HG02642 (cell line): Measurements from ENCODE around the gene SMAD6.

Source experiments
- ATAC-seq: cut with Tn5 transposase; IDR thresholded peaks from one replicate; pipeline ENCODE4 v1.9.1; 2021; ENCODE audit warnings: mild to moderate bottlenecking; ENCODE audit not compliant: unreplicated experiment, poor library complexity

The SMAD6 gene

GRCh38 chr15:66702035-66702786, at the start of gene SMAD6:
Gene SMAD6, plus strand, starts transcription at chr15:66702236. Its CDS starts 1,023 bp downstream, at chr15:66703259.
- peak; percentile 26 for ATAC-seq

- no peak for ATAC-seq
Observed at GRCh38 chr15:66652806-66653205, 49.2 kb upstream of the SMAD6 start.

- no peak for ATAC-seq
Observed at GRCh38 chr15:66653398-66653797, 48.6 kb upstream of the SMAD6 start.

GRCh38 chr15:66653852-66654251, 48.2 kb upstream of the SMAD6 start:
- no peak for ATAC-seq

- no peak for ATAC-seq
Observed at GRCh38 chr15:66654361-66654738, 47.7 kb upstream of the SMAD6 start.

- ATAC-seq: no peak
Observed at GRCh38 chr15:66654739-66655375, 47.2 kb upstream of the SMAD6 start.

DNA sequence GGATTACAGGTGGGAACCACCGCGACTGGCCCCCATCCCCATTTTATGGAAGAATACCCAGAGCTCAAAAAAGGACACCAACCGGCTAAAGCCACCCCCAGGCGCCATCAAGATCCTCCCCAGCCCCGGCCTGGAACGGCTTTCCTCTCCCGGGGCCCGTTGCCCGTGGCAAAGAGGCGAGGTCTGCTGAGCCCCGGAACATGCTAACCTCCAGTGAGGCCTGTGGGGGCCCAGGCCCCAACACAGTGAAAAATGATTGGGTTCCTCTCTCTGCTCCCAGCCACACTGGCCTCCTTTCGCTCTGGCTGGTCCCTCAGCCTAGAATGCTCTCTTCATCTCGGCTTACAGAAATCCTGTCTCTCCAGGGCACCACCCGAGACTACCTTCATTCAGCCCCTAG, 46.5 kb upstream of the SMAD6 start:
- no peak for ATAC-seq

- ATAC-seq: no peak
Observed at GRCh38 chr15:66655997-66656396, 46.0 kb upstream of the SMAD6 start.

DNA sequence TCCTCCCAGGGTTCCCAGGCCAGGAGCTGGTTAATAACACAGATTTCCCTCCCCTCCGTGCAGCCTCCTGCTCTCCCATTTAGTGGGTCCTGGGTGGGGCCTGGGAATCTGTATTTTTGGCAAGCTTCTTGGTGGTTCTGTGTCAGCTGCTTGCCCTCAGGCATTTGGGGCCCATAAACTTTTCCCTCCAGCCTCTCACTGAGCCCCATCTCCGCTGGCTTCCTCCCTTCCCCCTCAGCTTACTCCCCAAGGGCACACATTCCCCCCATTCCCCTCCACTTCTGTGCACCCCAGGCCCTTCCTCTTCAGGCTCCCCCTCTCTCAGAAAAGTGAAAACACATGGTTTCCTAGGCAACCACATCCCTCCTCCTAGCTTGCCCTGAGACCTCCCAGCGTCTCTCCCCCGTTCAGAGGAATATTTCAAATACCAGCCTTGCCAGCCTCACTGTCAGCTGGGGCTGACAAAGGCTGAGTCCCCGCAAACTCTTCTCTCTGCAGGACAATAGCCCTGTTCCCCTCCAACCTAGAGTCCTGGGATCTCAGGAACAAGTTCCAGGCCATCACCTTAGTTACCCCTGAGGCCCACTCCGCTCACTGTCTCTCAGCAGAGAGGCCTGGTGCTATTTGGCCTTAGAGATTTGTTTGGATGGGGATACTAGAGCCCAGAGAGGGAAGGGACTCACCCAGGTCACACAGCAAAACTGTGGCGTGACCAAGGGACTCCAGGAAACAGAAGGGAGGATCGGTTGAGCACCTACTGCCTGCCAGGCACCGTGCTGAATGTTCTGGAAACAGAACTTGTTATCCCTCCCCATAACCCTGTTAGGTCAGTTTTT, 44.6 kb upstream of the SMAD6 start:
- no peak for ATAC-seq

GRCh38 chr15:66658044-66658443, 44.0 kb upstream of the SMAD6 start:
- no peak for ATAC-seq

- ATAC-seq: no peak
Observed at GRCh38 chr15:66658855-66659254, 43.2 kb upstream of the SMAD6 start.

- ATAC-seq: no peak
Observed at GRCh38 chr15:66659384-66659783, 42.7 kb upstream of the SMAD6 start.

- ATAC-seq: no peak
Observed at GRCh38 chr15:66661432-66662096, 40.5 kb upstream of the SMAD6 start.

GRCh38 chr15:66662522-66662921, 39.5 kb upstream of the SMAD6 start:
- no peak for ATAC-seq

DNA sequence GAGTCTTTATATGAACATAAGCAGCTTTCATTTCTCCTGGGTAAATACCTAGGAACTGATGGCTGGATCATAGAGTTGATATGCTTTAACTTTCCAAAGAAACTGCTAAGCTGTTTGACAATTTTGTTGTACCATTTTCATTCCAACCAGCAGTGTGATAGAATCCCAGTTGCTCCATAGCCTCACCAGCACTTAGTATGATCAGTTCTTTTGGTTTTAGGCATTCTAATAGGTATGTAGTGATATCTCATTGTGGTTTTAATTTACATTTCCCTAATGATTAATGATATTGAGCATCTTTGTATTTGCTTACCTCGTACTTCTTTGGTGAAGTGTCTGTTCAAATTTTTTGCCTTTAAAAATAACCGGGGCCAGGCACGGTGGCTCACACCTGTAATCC, 38.4 kb upstream of the SMAD6 start:
- no peak for ATAC-seq

- no peak for ATAC-seq
Observed at GRCh38 chr15:66670175-66670574, 31.9 kb upstream of the SMAD6 start.

DNA sequence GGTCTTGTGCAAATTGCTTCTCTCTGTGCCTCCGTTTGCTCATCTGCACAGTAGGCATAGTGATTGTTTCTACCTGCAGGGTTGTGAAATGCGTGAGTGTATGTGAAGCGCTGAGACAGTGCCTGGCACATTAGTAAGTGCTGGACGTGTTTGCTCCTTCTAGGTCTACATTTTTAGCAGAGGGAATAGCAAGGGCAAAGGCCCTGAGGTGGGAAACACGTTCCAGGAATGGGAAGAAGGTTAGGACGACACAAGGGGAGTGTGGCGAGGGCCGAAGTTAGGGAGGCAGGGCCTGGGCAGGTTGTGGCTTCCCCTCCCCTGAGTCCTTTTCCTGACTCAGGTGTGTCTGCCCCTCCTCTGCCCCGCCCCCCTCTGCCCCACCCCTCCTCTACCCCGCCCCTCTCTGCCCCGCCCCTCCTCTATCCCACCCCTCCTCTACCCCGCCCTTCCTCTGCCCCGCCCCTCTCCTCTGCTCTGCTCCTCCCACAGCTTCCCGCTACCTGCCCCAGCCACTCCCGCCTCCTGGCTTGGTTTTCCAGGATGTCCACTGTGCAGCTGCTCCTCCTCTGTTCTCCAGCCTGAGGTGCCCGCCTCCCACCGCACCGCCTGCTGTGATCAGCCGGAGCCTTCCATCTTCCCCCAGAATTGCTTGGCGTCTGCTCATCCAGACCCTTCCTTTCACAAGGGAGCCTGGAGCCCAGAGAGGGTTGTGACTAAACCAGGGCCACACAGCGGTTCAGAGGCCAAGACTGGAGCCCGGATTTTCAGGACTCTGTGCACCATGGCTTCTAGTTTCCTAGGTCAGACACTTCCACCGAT, 31.1 kb upstream of the SMAD6 start:
- no peak for ATAC-seq

- no peak for ATAC-seq
Observed at GRCh38 chr15:66672867-66673266, 29.2 kb upstream of the SMAD6 start.

DNA sequence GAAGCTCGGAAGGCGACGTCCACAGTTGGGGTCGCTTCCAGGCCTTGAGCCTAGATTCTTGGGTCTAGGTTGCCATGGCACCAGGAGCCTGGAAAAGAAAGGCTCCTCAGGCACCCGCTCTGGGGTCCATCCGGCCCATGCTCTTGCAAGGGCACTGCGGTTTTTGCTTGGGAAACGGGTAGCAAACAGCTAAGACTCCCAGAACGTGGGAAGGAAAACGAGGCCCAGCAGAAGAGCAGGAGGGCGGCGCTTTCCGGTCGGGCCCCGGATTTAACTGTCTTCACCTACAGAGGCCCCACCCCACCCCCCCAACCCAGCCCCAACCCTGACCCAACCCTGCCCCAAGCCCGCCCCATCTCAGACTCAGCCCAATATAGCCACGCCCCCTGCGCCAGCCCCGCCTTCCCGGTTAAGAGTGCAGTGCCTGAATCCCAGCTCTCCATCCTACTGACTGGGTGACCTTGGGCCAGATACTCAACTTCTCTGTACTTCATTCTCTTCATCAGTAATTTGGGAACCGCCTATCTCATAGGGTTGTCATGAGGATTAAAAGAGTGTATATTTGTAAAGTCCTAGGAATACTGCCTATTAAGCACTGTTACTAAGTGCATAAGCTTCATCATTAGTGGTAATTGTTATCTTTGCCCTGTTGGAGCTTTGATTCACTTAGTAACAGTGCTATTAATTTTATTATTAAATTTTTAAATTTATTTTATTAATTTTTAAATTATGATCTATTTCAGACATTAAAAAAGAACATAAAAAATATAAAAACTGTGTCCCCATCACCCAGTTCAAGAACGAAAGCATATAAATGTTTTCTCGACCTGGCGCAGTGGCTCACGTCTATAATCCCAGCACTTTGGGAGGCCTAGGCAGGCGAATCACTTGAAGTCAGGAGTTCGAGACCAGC, 28.4 kb upstream of the SMAD6 start:
- ATAC-seq: no peak
